ENCODE measurements around the gene SLC25A6. TPM values are rescaled to one million over a fixed set of nuclear protein-coding genes. Genes with fewer than 3 reads are reported as not detected.

Gene SLC25A6
- total and polyA plus RNA-seq, 2 of the 13 experiments (the other 11 are each of a cell fraction or from before 2014, with no cell fraction given), result 138 to 581 TPM

DNA sequence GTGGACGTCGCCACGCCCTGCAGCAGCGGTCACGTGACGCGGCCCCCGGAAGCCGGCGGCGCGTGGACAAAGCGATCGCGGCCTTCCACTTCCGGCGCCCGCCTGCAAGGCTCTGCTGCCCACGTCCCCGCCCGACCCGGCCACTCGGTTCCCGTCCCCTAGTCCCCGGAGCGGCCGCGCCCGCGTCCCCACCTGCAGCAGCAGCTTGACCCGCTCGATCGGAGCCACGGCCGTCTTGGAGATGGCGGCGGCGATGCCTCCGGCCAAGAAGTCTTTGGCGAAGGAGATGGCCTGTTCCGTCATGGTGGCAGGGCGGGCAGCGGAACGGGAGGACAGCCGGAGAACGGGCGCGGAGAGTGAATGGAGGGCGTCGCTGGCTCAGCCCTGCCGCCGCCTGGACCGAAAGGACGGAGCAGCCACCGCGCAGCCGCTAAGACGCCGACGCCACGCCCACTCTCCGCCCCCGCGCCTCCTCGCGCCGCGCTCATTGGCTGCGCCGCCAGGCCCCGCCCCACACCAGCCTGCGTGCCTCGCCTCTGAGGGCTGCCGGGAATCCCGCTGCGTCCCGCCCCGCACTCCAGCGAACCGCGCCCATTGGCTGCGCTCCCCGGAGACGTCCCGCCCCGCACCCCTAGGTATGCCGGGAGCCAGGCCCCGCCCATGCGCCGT lies at the start of gene SLC25A6 (continued):
- TF ChIP-seq, protein P1, sequence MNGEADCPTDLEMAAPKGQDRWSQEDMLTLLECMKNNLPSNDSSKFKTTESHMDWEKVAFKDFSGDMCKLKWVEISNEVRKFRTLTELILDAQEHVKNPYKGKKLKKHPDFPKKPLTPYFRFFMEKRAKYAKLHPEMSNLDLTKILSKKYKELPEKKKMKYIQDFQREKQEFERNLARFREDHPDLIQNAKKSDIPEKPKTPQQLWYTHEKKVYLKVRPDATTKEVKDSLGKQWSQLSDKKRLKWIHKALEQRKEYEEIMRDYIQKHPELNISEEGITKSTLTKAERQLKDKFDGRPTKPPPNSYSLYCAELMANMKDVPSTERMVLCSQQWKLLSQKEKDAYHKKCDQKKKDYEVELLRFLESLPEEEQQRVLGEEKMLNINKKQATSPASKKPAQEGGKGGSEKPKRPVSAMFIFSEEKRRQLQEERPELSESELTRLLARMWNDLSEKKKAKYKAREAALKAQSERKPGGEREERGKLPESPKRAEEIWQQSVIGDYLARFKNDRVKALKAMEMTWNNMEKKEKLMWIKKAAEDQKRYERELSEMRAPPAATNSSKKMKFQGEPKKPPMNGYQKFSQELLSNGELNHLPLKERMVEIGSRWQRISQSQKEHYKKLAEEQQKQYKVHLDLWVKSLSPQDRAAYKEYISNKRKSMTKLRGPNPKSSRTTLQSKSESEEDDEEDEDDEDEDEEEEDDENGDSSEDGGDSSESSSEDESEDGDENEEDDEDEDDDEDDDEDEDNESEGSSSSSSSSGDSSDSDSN (CRISPR knock-in tag; IDR thresholded peaks at IDR 0.05), result peak; percentile 85
- TF ChIP-seq ZNF24 (IDR thresholded peaks at IDR 0.05), result no peak
- TF ChIP-seq, protein P2, sequence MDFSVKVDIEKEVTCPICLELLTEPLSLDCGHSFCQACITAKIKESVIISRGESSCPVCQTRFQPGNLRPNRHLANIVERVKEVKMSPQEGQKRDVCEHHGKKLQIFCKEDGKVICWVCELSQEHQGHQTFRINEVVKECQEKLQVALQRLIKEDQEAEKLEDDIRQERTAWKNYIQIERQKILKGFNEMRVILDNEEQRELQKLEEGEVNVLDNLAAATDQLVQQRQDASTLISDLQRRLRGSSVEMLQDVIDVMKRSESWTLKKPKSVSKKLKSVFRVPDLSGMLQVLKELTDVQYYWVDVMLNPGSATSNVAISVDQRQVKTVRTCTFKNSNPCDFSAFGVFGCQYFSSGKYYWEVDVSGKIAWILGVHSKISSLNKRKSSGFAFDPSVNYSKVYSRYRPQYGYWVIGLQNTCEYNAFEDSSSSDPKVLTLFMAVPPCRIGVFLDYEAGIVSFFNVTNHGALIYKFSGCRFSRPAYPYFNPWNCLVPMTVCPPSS (IDR thresholded peaks at IDR 0.05), result no peak
- TF ChIP-seq, protein P3, sequence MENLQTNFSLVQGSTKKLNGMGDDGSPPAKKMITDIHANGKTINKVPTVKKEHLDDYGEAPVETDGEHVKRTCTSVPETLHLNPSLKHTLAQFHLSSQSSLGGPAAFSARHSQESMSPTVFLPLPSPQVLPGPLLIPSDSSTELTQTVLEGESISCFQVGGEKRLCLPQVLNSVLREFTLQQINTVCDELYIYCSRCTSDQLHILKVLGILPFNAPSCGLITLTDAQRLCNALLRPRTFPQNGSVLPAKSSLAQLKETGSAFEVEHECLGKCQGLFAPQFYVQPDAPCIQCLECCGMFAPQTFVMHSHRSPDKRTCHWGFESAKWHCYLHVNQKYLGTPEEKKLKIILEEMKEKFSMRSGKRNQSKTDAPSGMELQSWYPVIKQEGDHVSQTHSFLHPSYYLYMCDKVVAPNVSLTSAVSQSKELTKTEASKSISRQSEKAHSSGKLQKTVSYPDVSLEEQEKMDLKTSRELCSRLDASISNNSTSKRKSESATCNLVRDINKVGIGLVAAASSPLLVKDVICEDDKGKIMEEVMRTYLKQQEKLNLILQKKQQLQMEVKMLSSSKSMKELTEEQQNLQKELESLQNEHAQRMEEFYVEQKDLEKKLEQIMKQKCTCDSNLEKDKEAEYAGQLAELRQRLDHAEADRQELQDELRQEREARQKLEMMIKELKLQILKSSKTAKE (CRISPR knock-in tag; IDR thresholded peaks at IDR 0.05; ENCODE audit: borderline replicate concordance), result no peak
- no peak; the same call in 1 of the 2 replicates for TF ChIP-seq TEAD2 (CRISPR knock-in tag; IDR thresholded peaks at IDR 0.05)
- TF ChIP-seq, protein P4, sequence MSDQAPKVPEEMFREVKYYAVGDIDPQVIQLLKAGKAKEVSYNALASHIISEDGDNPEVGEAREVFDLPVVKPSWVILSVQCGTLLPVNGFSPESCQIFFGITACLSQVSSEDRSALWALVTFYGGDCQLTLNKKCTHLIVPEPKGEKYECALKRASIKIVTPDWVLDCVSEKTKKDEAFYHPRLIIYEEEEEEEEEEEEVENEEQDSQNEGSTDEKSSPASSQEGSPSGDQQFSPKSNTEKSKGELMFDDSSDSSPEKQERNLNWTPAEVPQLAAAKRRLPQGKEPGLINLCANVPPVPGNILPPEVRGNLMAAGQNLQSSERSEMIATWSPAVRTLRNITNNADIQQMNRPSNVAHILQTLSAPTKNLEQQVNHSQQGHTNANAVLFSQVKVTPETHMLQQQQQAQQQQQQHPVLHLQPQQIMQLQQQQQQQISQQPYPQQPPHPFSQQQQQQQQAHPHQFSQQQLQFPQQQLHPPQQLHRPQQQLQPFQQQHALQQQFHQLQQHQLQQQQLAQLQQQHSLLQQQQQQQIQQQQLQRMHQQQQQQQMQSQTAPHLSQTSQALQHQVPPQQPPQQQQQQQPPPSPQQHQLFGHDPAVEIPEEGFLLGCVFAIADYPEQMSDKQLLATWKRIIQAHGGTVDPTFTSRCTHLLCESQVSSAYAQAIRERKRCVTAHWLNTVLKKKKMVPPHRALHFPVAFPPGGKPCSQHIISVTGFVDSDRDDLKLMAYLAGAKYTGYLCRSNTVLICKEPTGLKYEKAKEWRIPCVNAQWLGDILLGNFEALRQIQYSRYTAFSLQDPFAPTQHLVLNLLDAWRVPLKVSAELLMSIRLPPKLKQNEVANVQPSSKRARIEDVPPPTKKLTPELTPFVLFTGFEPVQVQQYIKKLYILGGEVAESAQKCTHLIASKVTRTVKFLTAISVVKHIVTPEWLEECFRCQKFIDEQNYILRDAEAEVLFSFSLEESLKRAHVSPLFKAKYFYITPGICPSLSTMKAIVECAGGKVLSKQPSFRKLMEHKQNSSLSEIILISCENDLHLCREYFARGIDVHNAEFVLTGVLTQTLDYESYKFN (CRISPR knock-in tag; conservative IDR thresholded peaks at IDR 0.05), result peak; percentile 58
- TF ChIP-seq, protein P5, sequence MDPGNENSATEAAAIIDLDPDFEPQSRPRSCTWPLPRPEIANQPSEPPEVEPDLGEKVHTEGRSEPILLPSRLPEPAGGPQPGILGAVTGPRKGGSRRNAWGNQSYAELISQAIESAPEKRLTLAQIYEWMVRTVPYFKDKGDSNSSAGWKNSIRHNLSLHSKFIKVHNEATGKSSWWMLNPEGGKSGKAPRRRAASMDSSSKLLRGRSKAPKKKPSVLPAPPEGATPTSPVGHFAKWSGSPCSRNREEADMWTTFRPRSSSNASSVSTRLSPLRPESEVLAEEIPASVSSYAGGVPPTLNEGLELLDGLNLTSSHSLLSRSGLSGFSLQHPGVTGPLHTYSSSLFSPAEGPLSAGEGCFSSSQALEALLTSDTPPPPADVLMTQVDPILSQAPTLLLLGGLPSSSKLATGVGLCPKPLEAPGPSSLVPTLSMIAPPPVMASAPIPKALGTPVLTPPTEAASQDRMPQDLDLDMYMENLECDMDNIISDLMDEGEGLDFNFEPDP (CRISPR knock-in tag; conservative IDR thresholded peaks at IDR 0.05), result no peak
- TF ChIP-seq, protein P6, sequence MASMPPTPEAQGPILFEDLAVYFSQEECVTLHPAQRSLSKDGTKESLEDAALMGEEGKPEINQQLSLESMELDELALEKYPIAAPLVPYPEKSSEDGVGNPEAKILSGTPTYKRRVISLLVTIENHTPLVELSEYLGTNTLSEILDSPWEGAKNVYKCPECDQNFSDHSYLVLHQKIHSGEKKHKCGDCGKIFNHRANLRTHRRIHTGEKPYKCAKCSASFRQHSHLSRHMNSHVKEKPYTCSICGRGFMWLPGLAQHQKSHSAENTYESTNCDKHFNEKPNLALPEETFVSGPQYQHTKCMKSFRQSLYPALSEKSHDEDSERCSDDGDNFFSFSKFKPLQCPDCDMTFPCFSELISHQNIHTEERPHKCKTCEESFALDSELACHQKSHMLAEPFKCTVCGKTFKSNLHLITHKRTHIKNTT (CRISPR knock-in tag; IDR thresholded peaks at IDR 0.05), result no peak
- TF ChIP-seq HMG20B (CRISPR knock-in tag; conservative IDR thresholded peaks at IDR 0.05), result no peak
- no peak for TF ChIP-seq ZFYVE20 (CRISPR knock-in tag; IDR thresholded peaks at IDR 0.05; ENCODE audit: borderline replicate concordance, low read depth)
- peak; percentile 52 for TF ChIP-seq ZNF607 (CRISPR knock-in tag; IDR thresholded peaks at IDR 0.05; ENCODE audit: borderline replicate concordance)
- TF ChIP-seq, protein P7, sequence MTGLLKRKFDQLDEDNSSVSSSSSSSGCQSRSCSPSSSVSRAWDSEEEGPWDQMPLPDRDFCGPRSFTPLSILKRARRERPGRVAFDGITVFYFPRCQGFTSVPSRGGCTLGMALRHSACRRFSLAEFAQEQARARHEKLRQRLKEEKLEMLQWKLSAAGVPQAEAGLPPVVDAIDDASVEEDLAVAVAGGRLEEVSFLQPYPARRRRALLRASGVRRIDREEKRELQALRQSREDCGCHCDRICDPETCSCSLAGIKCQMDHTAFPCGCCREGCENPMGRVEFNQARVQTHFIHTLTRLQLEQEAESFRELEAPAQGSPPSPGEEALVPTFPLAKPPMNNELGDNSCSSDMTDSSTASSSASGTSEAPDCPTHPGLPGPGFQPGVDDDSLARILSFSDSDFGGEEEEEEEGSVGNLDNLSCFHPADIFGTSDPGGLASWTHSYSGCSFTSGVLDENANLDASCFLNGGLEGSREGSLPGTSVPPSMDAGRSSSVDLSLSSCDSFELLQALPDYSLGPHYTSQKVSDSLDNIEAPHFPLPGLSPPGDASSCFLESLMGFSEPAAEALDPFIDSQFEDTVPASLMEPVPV (CRISPR knock-in tag; IDR thresholded peaks at IDR 0.05), result peak; percentile 58; the same call in 1 of the 2 replicates
- TF ChIP-seq NCOA1 (CRISPR knock-in tag; IDR thresholded peaks at IDR 0.05), result no peak
- TF ChIP-seq NFRKB (IDR thresholded peaks at IDR 0.05), result no peak
- no peak for TF ChIP-seq ZNF564 (CRISPR knock-in tag; IDR thresholded peaks at IDR 0.05)
